IMR-90 (cell line): ENCODE measurements around the gene GPER1. TPM values are rescaled to one million over a fixed set of nuclear protein-coding genes. Genes with fewer than 3 reads are reported as not detected.

Source experiments
- ATAC-seq: fragments of 200-7000 bp; cut with Tn5 transposase; 2 replicates; pipeline ENCODE4 v1.9.1; 2020; ENCODE audit warnings: low read depth, mild to moderate bottlenecking, moderate library complexity
- BruUV-seq: library from RNA; stranded (reverse); fragments of 400-500 nt; replicated peaks from 2 replicates; lab custom pipeline; 2021; lab: Mats Ljungman, UMichigan
- CTCF ChIA-PET: fragments of 300-600 bp; formaldehyde crosslinking; extraction: SDS; loops from one replicate; lab custom pipeline; 2021; ENCODE audit warnings: antibody characterized with exemption; lab: Yijun Ruan, JAX
- POLR2A ChIA-PET: fragments of 300-600 bp; sonication (Branson Sonifier 250); formaldehyde crosslinking; loops from one replicate; lab custom pipeline; 2022; ENCODE audit warnings: antibody characterized with exemption; ENCODE audit not compliant: unreplicated experiment; lab: Charles Lee
- DNase-seq: peaks from one replicate; pipeline ENCODE4 v3.0.0; 2013
- H2AFZ ChIP-seq: replicated peaks from 2 replicates; pipeline ENCODE3; 2013; ENCODE audit warnings: low read length, mild to moderate bottlenecking; ENCODE audit not compliant: poor library complexity
- H2AK5ac ChIP-seq: 2 replicates; pipeline ENCODE4 v1.6.1; 2013; ENCODE audit warnings: low read depth, low read length, inconsistent platforms
- H2AK9ac ChIP-seq: replicated peaks from 2 replicates; pipeline ENCODE3; 2013; ENCODE audit warnings: mild to moderate bottlenecking, low read depth, low read length, moderate library complexity; ENCODE audit not compliant: poor library complexity
- H2BK120ac ChIP-seq: 2 replicates; pipeline ENCODE4 v1.6.1; 2013; ENCODE audit warnings: low read depth, low read length, inconsistent platforms
- H2BK15ac ChIP-seq: 3 replicates; pipeline ENCODE4 v1.6.1; 2013; ENCODE audit warnings: low read depth, low read length, inconsistent platforms
- H2BK20ac ChIP-seq: 2 replicates; pipeline ENCODE4 v1.6.1; 2013; ENCODE audit warnings: low read depth, mild to moderate bottlenecking, inconsistent platforms, low read length, moderate library complexity
- H2BK5ac ChIP-seq: 2 replicates; pipeline ENCODE4 v1.6.1; 2013; ENCODE audit warnings: mild to moderate bottlenecking, low read depth, low read length, inconsistent platforms; ENCODE audit not compliant: poor library complexity, severe bottlenecking
- H3K14ac ChIP-seq: replicated peaks from 2 replicates; pipeline ENCODE4 v1.6.1; 2013; ENCODE audit warnings: low read depth, low read length, inconsistent platforms
- H3K18ac ChIP-seq: 2 replicates; pipeline ENCODE4 v1.6.1; 2013; ENCODE audit warnings: low read depth, low read length, control low read depth
- H3K23ac ChIP-seq: 2 replicates; pipeline ENCODE4 v1.6.1; 2013; ENCODE audit warnings: low read depth, low read length, inconsistent platforms
- H3K27ac ChIP-seq: 2 replicates; pipeline ENCODE4 v1.5.1; 2013; ENCODE audit warnings: mild to moderate bottlenecking, control low read depth, low read length; ENCODE audit not compliant: insufficient read depth
- H3K27me3 ChIP-seq: 2 replicates; pipeline ENCODE4 v1.6.1; 2013; ENCODE audit warnings: low read length; ENCODE audit not compliant: control insufficient read depth, insufficient read depth
- H3K36me3 ChIP-seq: 2 replicates; pipeline ENCODE4 v1.6.1; 2013; ENCODE audit warnings: low read length, mixed read lengths; ENCODE audit not compliant: control insufficient read depth, insufficient read depth
- H3K4ac ChIP-seq: 2 replicates; pipeline ENCODE4 v1.6.1; 2013; ENCODE audit warnings: low read depth, low read length, inconsistent platforms
- H3K4me1 ChIP-seq: 2 replicates; pipeline ENCODE4 v1.6.1; 2013; ENCODE audit warnings: low read length, mixed read lengths; ENCODE audit not compliant: control insufficient read depth, insufficient read depth
- H3K4me2 ChIP-seq: 2 replicates; pipeline ENCODE4 v1.6.1; 2013; ENCODE audit warnings: low read depth, mild to moderate bottlenecking, control low read depth, low read length, moderate library complexity
- H3K4me3 ChIP-seq: 2 replicates; pipeline ENCODE4 v1.5.1; 2013; ENCODE audit warnings: low read depth, mild to moderate bottlenecking, control low read depth, low read length, moderate library complexity; ENCODE audit not compliant: insufficient read depth
- H3K56ac ChIP-seq: 2 replicates; pipeline ENCODE4 v1.6.1; 2013; ENCODE audit warnings: low read length, inconsistent platforms; ENCODE audit not compliant: insufficient read depth; ENCODE audit errors: extremely low read depth
- H3K79me1 ChIP-seq, 2 experiments: 2 replicates each; pipeline ENCODE4 v1.6.1; 2013; ENCODE audit warnings: low read length in 2 of 2, inconsistent platforms in 1 of 2, low read depth in 1 of 2
- H3K9ac ChIP-seq: 2 replicates; pipeline ENCODE4 v1.6.1; 2013; ENCODE audit warnings: low read depth, low read length, control low read depth
- H3K9me1 ChIP-seq: 2 replicates; pipeline ENCODE4 v1.6.1; 2013; ENCODE audit warnings: low read length, inconsistent platforms; ENCODE audit not compliant: insufficient read depth
- H3K9me3 ChIP-seq: 2 replicates; pipeline ENCODE4 v1.6.1; 2013; ENCODE audit warnings: low read length; ENCODE audit not compliant: control insufficient read depth, insufficient read depth
- H4K20me1 ChIP-seq: 2 replicates; pipeline ENCODE4 v1.6.1; 2013; ENCODE audit warnings: low read length, inconsistent platforms; ENCODE audit not compliant: insufficient read depth
- H4K5ac ChIP-seq: 2 replicates; pipeline ENCODE4 v1.6.1; 2013; ENCODE audit warnings: mild to moderate bottlenecking, low read depth, low read length, control low read depth
- H4K8ac ChIP-seq, 2 experiments: 2 replicates each; pipeline ENCODE4 v1.6.1; 2013; ENCODE audit warnings: low read depth in 2 of 2, low read length in 2 of 2, control low read depth in 1 of 2, inconsistent platforms in 1 of 2
- H4K91ac ChIP-seq: 2 replicates; pipeline ENCODE4 v1.6.1; 2013; ENCODE audit warnings: low read depth, low read length, inconsistent platforms; ENCODE audit not compliant: insufficient read depth
- CEBPB ChIP-seq: IDR thresholded peaks from 2 replicates; pipeline ENCODE4 v1.6.1; 2012; ENCODE audit warnings: low read depth, low read length, improper control_type of control experiment
- CHD1 ChIP-seq: IDR thresholded peaks from 2 replicates; pipeline ENCODE4 v1.6.1; 2012; ENCODE audit warnings: low read depth, low read length, improper control_type of control experiment
- WGBS, 2 experiments: methylation state at CpG; one replicate each; pipeline versions ENCODE4 v1.1.5 to v1.1.7; 2013; ENCODE audit warnings: missing lambda C conversion rate in 2 of 2; ENCODE audit not compliant: insufficient read length in 1 of 2; ENCODE audit errors: extremely low coverage in 2 of 2; 5-methylcytosine and 5-hydroxymethylcytosine counted together
- dilution Hi-C: fragments of 300-500 bp; cut with HindIII; formaldehyde crosslinking; loops from one replicate; pipeline ENCODE4 v1.14.3; 2018; ENCODE audit warnings: low sequenced_read_pairs; ENCODE audit not compliant: unreplicated experiment
- in situ Hi-C: fragments of 300-500 bp; cut with MboI; formaldehyde crosslinking; loops from 3 replicates; pipeline ENCODE4 v1.14.3; 2019; ENCODE audit warnings: low sequenced_read_pairs, inconsistent platforms, mixed read lengths
- intact Hi-C: fragments of 100-400 bp; cut with micrococcal nuclease; formaldehyde crosslinking; loops from 2 replicates; pipeline ENCODE4 v1.10.0; 2022
- polyA plus RNA-seq, 3 experiments: library from polyadenylated mRNA; depleted of rRNA; stranded (reverse); fragments of >200 nt; gene quantifications; 2 replicates each; pipeline ENCODE4 v1.2.3, GENCODE V29; 2012; ENCODE audit warnings: low replicate concordance in 1 of 3
- total RNA-seq: library from RNA; depleted of rRNA; stranded (reverse); fragments of >200 nt; gene quantifications from 2 replicates; pipeline ENCODE4 v1.2.3, GENCODE V29; 2012

GPER1 gene
- total and polyA plus RNA-seq, 2 of the 4 experiments (the other 2 are of a cell fraction) = 2.0 to 5.8 TPM

DNA sequence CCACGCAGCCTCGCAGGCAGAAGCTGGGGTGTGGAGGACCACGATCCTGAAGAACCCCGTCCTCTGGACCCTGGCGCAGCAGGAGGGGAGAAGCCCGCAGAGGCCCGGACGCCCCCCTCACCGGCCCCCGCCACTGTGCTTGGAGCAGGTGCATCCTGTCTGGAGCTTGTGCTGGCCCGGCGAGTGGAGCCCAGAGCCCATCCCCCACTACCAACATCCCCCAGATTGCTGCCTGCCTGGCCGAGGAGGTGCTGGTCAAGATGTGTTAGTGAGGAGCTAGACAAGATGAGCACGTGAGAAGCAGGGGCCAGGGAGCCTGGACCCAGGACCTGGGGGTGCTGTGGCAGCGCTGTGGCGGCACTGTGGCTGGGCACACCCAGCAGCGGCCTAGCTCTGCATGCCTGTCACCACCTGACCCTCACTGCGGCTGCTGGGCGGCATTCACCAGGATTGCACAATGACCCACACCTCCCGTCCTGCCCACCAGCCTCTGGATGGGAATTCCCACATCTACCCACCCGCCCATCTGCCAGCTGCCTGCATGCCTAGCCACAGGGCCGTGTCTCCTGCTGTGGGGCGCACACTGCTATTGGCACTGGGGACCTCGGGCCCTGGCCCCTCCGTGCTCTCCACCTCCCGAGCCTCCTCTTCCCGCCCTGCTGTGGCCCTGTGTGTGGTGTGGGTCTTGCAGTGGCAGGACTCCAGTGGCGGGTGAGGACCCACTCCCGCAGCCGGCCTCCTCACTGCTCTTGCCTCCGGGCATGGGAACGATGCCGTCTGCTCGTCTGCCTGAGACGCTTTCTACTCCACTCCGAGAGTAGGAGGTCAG lies 31.7 kb upstream of the GPER1 start:
- DNase-seq (no peak), ATAC-seq (no peak)
- no peak overlapping the region for H3K23ac ChIP-seq
- WGBS, 2 experiments = 80% methylated on average over 2 of the region's 36 CpGs; no CpG with 5 or more reads in 1 of the 2 experiments
- intact Hi-C loops (no loop called here), dilution Hi-C loops (no loop called here), in situ Hi-C loops (no loop called here)
- H2AK9ac ChIP-seq = no peak overlapping the region
- H2BK5ac ChIP-seq = no peak overlapping the region
- no peak overlapping the region for H3K4me2 ChIP-seq
- TF ChIP-seq CEBPB = peak; percentile 50
- no peak for TF ChIP-seq CHD1
- no peak overlapping the region for H2BK15ac ChIP-seq
- no peak overlapping the region for H3K56ac ChIP-seq
- H3K9me1 ChIP-seq = peaks cover 4% of the 10 kb centered on the region; the same call in 1 of the 2 replicates
- no peak overlapping the region for H3K4me3 ChIP-seq
- H2BK120ac ChIP-seq = no peak overlapping the region
- H3K14ac ChIP-seq = no peak overlapping the region
- no peak overlapping the region for H2BK20ac ChIP-seq
- no peak overlapping the region for H3K27ac ChIP-seq
- ChIA-PET CTCF (no interaction called here), POLR2A (no interaction called here)
- H4K91ac ChIP-seq = no peak overlapping the region
- H2AK5ac ChIP-seq = no peak overlapping the region
- H3K4ac ChIP-seq = no peak overlapping the region
- H2AFZ ChIP-seq = no peak overlapping the region
- no peak overlapping the region for H3K18ac ChIP-seq
- no peak overlapping the region for H4K5ac ChIP-seq
- no peak overlapping the region for H4K8ac ChIP-seq
- no peaks in the 10 kb centered on the region for H3K27me3 ChIP-seq
- BruUV-seq = no TSS peak
- peaks cover 0 to 12% of the 10 kb centered on the region in 2 experiments; a peak in 1 of 4 replicates for H3K79me1 ChIP-seq
- peaks cover 55% of the 10 kb centered on the region for H4K20me1 ChIP-seq
- peaks cover 3% of the 10 kb centered on the region; the same call in 1 of the 2 replicates for H3K36me3 ChIP-seq
- no peak overlapping the region for H3K9ac ChIP-seq
- H3K9me3 ChIP-seq = no peaks in the 10 kb centered on the region
- peaks cover 8% of the 10 kb centered on the region; the same call in 1 of the 2 replicates for H3K4me1 ChIP-seq
